Body of pancreas (tissue), 4 donors: ENCODE measurements around the gene PTH2R. TPM values are rescaled to one million over a fixed set of nuclear protein-coding genes. Genes with fewer than 3 reads are reported as not detected.

Source experiments
- ATAC-seq: fragments of 150-250 bp; one replicate; pipeline ENCODE4 v1.9.1; 2016
- DNase-seq, 4 donors: peaks; one replicate each; pipeline ENCODE4 v3.0.0-alpha.2; 2019
- H3K27ac ChIP-seq, 4 donors: fragments of 200-600 bp; sonication (generic); 1 replicate in 3 of 4; 2 replicates in 1 of 4; pipeline versions ENCODE4 v1.5.1 to v1.6.1; 2016 to 2019; ENCODE audit warnings: mild to moderate bottlenecking in 1 of 4, mixed read lengths in 1 of 4, moderate library complexity in 1 of 4
- H3K27me3 ChIP-seq, 2 donors: fragments of 200-600 bp; sonication (generic); one replicate each; pipeline ENCODE4 v1.6.0; 2016; ENCODE audit warnings: mild to moderate bottlenecking in 1 of 2
- H3K36me3 ChIP-seq, 2 donors: fragments of 200-600 bp; sonication (generic); replicated peaks in 1 of 2; 2 replicates each; pipeline ENCODE4 v1.5.1; 2016; ENCODE audit warnings: low read depth in 2 of 2; ENCODE audit not compliant: insufficient read depth in 1 of 2
- H3K4me1 ChIP-seq: fragments of 200-600 bp; sonication (generic); one replicate; pipeline ENCODE4 v1.6.0; 2016
- H3K4me3 ChIP-seq, 2 donors: fragments of 200-600 bp; sonication (generic); 1 replicate in 1 of 2; 2 replicates in 1 of 2; pipeline ENCODE4 v1.5.1; 2016 to 2019
- H3K9me3 ChIP-seq, 3 donors: fragments of 200-600 bp; sonication (generic); 1 replicate in 2 of 3; 2 replicates in 1 of 3; pipeline ENCODE4 v1.5.1; 2016
- CTCF ChIP-seq, 7 experiments: fragments of 450-650 bp in 4 of 7; fragments of 200-600 bp in 3 of 7; sonication (generic) in 3 of 7; IDR thresholded peaks; one replicate each; pipeline ENCODE4 v1.5.1; 2016 to 2019; ENCODE audit warnings: antibody characterized with exemption in 7 of 7
- POLR2A ChIP-seq, 3 donors: fragments of 450-650 bp; IDR thresholded peaks; one replicate each; pipeline ENCODE4 v1.6.1; 2016; ENCODE audit warnings: antibody characterized with exemption in 3 of 3, mild to moderate bottlenecking in 2 of 3
- WGBS, 2 donors: methylation state at CpG; one replicate each; pipeline ENCODE4 v1.1.5; 2017; 5-methylcytosine and 5-hydroxymethylcytosine counted together
- intact Hi-C: fragments of 100-400 bp; cut with DNase I; formaldehyde crosslinking; loops from one replicate; pipeline ENCODE4 v1.15.1; 2023
- total RNA-seq, 2 donors: library from RNA; depleted of rRNA; stranded (reverse); fragments of >200 nt; gene quantifications; one replicate each; pipeline ENCODE4 v1.1.0, GENCODE V29; 2016

The PTH2R gene
- total RNA-seq, 2 donors from 2014 or later: 0.78 TPM; not detected in 1

GRCh38 chr2:208369091-208369490 lies 37.5 kb upstream of the PTH2R start:
- DNase-seq (no peak), ATAC-seq (no peak)
- H3K36me3 ChIP-seq: no peaks in the 10 kb centered on the region
- peaks cover 18% of the 10 kb centered on the region for H3K4me1 ChIP-seq
- H3K4me3 ChIP-seq: no peak overlapping the region
- no peak overlapping the region for H3K27ac ChIP-seq
- WGBS, 2 donors: 96 to 100% methylated on average over 2 of the region's 2 CpGs
- TF ChIP-seq CTCF (IDR thresholded peaks at IDR 0.05): no peak
- TF ChIP-seq POLR2A (IDR thresholded peaks at IDR 0.05): no peak
- H3K9me3 ChIP-seq: peaks cover 0 to 5% (median 0%) of the 10 kb centered on the region in 3 donors
- no peaks in the 10 kb centered on the region for H3K27me3 ChIP-seq
- intact Hi-C loops: no loop called here

GRCh38 chr2:208370881-208371633 lies 35.5 kb upstream of the PTH2R start:
- ATAC-seq (peak; percentile 35), DNase-seq (no peak)
- Histone ChIP-seq H3K9me3 (no peaks in the 10 kb centered on the region), H3K36me3 (no peaks in the 10 kb centered on the region), H3K27ac (no peak overlapping the region), H3K4me1 (peaks cover 18% of the 10 kb centered on the region), H3K4me3 (no peak overlapping the region), H3K27me3 (no peaks in the 10 kb centered on the region)
- 41 to 42% methylated on average over 8 of the region's 8 CpGs for WGBS, 2 donors
- no peak for TF ChIP-seq POLR2A (IDR thresholded peaks at IDR 0.05)
- no peak for TF ChIP-seq CTCF (IDR thresholded peaks at IDR 0.05)
- intact Hi-C loops: no loop called here

- Histone ChIP-seq H3K36me3 (no peaks in the 10 kb centered on the region), H3K9me3 (no peaks in the 10 kb centered on the region), H3K27ac (no peak overlapping the region), H3K27me3 (no peaks in the 10 kb centered on the region), H3K4me3 (no peak overlapping the region), H3K4me1 (peaks cover 18% of the 10 kb centered on the region)
- 46 to 89% methylated on average over 1 of the region's 1 CpG for WGBS, 2 donors
- DNase-seq: no peak
- intact Hi-C loops: no loop called here
- no peak for ATAC-seq
- TF ChIP-seq CTCF (IDR thresholded peaks at IDR 0.05) (no peak), POLR2A (IDR thresholded peaks at IDR 0.05) (no peak)
These were observed 35.0 kb upstream of the PTH2R start for GRCh38 chr2:208371634-208371935.

- Histone ChIP-seq H3K4me3 (no peak overlapping the region), H3K27ac (no peak overlapping the region), H3K27me3 (no peaks in the 10 kb centered on the region), H3K36me3 (no peaks in the 10 kb centered on the region), H3K4me1 (peaks cover 17% of the 10 kb centered on the region), H3K9me3 (no peaks in the 10 kb centered on the region)
- TF ChIP-seq CTCF (IDR thresholded peaks at IDR 0.05) (peak; percentile 63 to 92 (median 75)), POLR2A (IDR thresholded peaks at IDR 0.05) (no peak)
- ATAC-seq (peak; percentile 63), DNase-seq (peak; percentile 54 to 68 (median 60))
- intact Hi-C loops: no loop called here
- 49 to 50% methylated on average over 2 of the region's 2 CpGs for WGBS, 2 donors
These were observed 33.0 kb upstream of the PTH2R start for GRCh38 chr2:208373460-208374089.
